Thyroid gland (tissue), 4 donors: ENCODE results near the gene ASPDH. TPM values are rescaled to one million over a fixed set of nuclear protein-coding genes. Genes with fewer than 3 reads are reported as not detected.
"Not testable (repeated sequence)": the region's sequence is repeated elsewhere in the genome, so short reads cannot be mapped to it uniquely, and the experiment has no call there.

Experiments used
- DNase-seq, 2 donors: peaks; one replicate each; pipeline ENCODE4 v3.0.0-alpha.2; 2019
- H3K27ac ChIP-seq, 3 donors: fragments of 200-600 bp; sonication (generic); 1 replicate in 2 of 3; 2 replicates in 1 of 3; pipeline ENCODE4 v1.5.1; 2016 to 2019; ENCODE audit warnings: mild to moderate bottlenecking in 1 of 3, moderate library complexity in 1 of 3
- H3K27me3 ChIP-seq: fragments of 200-600 bp; sonication (generic); one replicate; pipeline ENCODE4 v1.5.1; 2019
- H3K36me3 ChIP-seq, 2 donors: fragments of 200-600 bp; sonication (generic); one replicate each; pipeline ENCODE4 v1.5.1; 2016 to 2019
- H3K4me1 ChIP-seq, 2 donors: fragments of 200-600 bp; sonication (generic); one replicate each; pipeline ENCODE4 v1.5.1; 2017 to 2019
- H3K4me3 ChIP-seq, 3 donors: fragments of 200-600 bp; sonication (generic); replicated peaks in 1 of 3; 1 replicate in 2 of 3; 2 replicates in 1 of 3; pipeline ENCODE4 v1.5.1; 2016; ENCODE audit warnings: mild to moderate bottlenecking in 1 of 3
- H3K9me3 ChIP-seq: fragments of 200-600 bp; sonication (generic); one replicate; pipeline ENCODE4 v1.5.1; 2017
- CTCF ChIP-seq, 6 experiments: fragments of 200-600 bp in 3 of 6; fragments of 450-650 bp in 3 of 6; sonication (generic) in 3 of 6; IDR thresholded peaks; one replicate each; pipeline ENCODE4 v1.5.1; 2016 to 2019; ENCODE audit warnings: antibody characterized with exemption in 6 of 6, mild to moderate bottlenecking in 2 of 6, inconsistent platforms in 1 of 6, moderate library complexity in 1 of 6
- POLR2A ChIP-seq, 2 donors: fragments of 450-650 bp; IDR thresholded peaks; one replicate each; pipeline ENCODE4 v1.6.1; 2017; ENCODE audit warnings: antibody characterized with exemption in 2 of 2, mild to moderate bottlenecking in 2 of 2, moderate library complexity in 1 of 2
- WGBS, 2 donors: methylation state at CpG; one replicate each; pipeline ENCODE4 v1.1.5; 2017; 5-methylcytosine and 5-hydroxymethylcytosine counted together
- intact Hi-C: fragments of 100-400 bp; cut with DNase I; formaldehyde crosslinking; loops from one replicate; pipeline ENCODE4 v1.15.1; 2023
- total RNA-seq, 4 donors: library from RNA; depleted of rRNA; stranded (reverse); fragments of >200 nt; gene quantifications; one replicate each; pipeline ENCODE4 v1.2.3, GENCODE V29; 2016

ASPDH gene
- total RNA-seq, 4 donors from 2014 or later = not detected

- H3K4me1 ChIP-seq = no peaks in the 10 kb centered on the region
- no peak for DNase-seq
- intact Hi-C loops = loop anchor here (10.0 kb wide), 1 partner anchor 254 kb away; no protein-coding TSS in a partner anchor
- WGBS, 2 donors = 71 to 79% methylated on average over 13 of the region's 14 CpGs
- H3K27ac ChIP-seq = no peak overlapping the region
- TF ChIP-seq POLR2A (IDR thresholded peaks at IDR 0.05) (no peak), CTCF (IDR thresholded peaks at IDR 0.05) (no peak)
- no peaks in the 10 kb centered on the region for H3K36me3 ChIP-seq
- no peaks in the 10 kb centered on the region for H3K9me3 ChIP-seq
- no peaks in the 10 kb centered on the region for H3K27me3 ChIP-seq
- no peak overlapping the region for H3K4me3 ChIP-seq
Observed at GRCh38 chr19:50531171-50531612, 17.5 kb upstream of the ASPDH start.

GRCh38 chr19:50528052-50528451 lies 14.3 kb upstream of the ASPDH start:
- intact Hi-C loops, H3K27ac ChIP-seq, H3K27me3 ChIP-seq, DNase-seq, H3K4me3 ChIP-seq, H3K4me1 ChIP-seq, H3K9me3 ChIP-seq, H3K36me3 ChIP-seq: not testable (repeated sequence)
- WGBS, 2 donors = 87 to 95% methylated on average over 3 of the region's 3 CpGs

- H3K4me1 ChIP-seq = no peaks in the 10 kb centered on the region
- WGBS, 2 donors = 85 to 93% methylated on average over 10 of the region's 10 CpGs
Observed at GRCh38 chr19:50522881-50523280, 9.2 kb upstream of the ASPDH start.

GRCh38 chr19:50520822-50521465 lies 7.2 kb upstream of the ASPDH start:
- intact Hi-C loops = no loop called here
- Histone ChIP-seq H3K4me3 (no peak overlapping the region), H3K27ac (no peak overlapping the region), H3K4me1 (no peaks in the 10 kb centered on the region), H3K36me3 (no peaks in the 10 kb centered on the region), H3K9me3 (no peaks in the 10 kb centered on the region), H3K27me3 (no peaks in the 10 kb centered on the region)
- no peak for TF ChIP-seq CTCF (IDR thresholded peaks at IDR 0.05)
- TF ChIP-seq POLR2A (IDR thresholded peaks at IDR 0.05) = no peak
- no peak for DNase-seq
- 84 to 89% methylated on average over 17 of the region's 17 CpGs for WGBS, 2 donors

More at GRCh38 chr19:50522881-50523280, 9.2 kb upstream of the ASPDH start:
- no peak overlapping the region for H3K27ac ChIP-seq
- intact Hi-C loops = no loop called here
- no peak overlapping the region for H3K4me3 ChIP-seq
- no peaks in the 10 kb centered on the region for H3K9me3 ChIP-seq
- DNase-seq = no peak
- H3K27me3 ChIP-seq = no peaks in the 10 kb centered on the region
- TF ChIP-seq CTCF (IDR thresholded peaks at IDR 0.05) = no peak
- no peak for TF ChIP-seq POLR2A (IDR thresholded peaks at IDR 0.05)
- H3K36me3 ChIP-seq = no peaks in the 10 kb centered on the region

GRCh38 chr19:50519006-50519575 lies 5.4 kb upstream of the ASPDH start:
- no peaks in the 10 kb centered on the region for H3K27me3 ChIP-seq
- no peak for DNase-seq
- intact Hi-C loops = no loop called here
- H3K4me3 ChIP-seq = no peak overlapping the region
- WGBS, 2 donors = 97 to 98% methylated on average over 33 to 39 of the region's 40 CpGs
- H3K27ac ChIP-seq = no peak overlapping the region
- TF ChIP-seq POLR2A (IDR thresholded peaks at IDR 0.05) (no peak), CTCF (IDR thresholded peaks at IDR 0.05) (no peak)
- H3K36me3 ChIP-seq = no peaks in the 10 kb centered on the region
- H3K9me3 ChIP-seq = no peaks in the 10 kb centered on the region
- H3K4me1 ChIP-seq = no peaks in the 10 kb centered on the region
